CD4-positive, alpha-beta T cell treated with Interleukin-17A for 4 hours (primary cell): ENCODE measurements around the gene CTNNA3.

Source experiments
- DNase-seq: peaks from one replicate; pipeline ENCODE4 v3.0.0-alpha.2; 2020; ENCODE audit warnings: mixed read lengths

CTNNA3 gene

GRCh38 chr10:65893676-65894075 lies 1802.3 kb downstream of the CTNNA3 start:
- DNase-seq: no peak

DNA sequence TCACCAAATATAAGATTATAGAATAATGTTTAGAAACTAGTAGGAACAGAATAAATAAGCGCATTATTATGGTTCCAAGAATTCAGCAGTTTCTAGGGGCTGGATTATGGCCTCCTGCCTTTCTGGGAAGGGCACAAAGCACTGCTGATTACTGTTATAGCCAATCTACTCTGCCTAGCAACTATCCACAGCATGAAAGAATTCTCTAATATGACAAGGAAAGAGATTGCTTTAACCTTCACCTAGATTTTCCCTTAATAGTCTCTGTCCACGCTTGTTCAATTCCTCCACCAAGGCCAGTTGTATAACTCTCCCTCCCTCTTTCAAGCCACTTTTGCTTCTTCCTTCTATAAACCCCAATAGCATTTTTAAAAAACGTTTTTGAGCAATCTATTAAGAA lies 1803.7 kb downstream of the CTNNA3 start:
- DNase-seq: no peak

DNA sequence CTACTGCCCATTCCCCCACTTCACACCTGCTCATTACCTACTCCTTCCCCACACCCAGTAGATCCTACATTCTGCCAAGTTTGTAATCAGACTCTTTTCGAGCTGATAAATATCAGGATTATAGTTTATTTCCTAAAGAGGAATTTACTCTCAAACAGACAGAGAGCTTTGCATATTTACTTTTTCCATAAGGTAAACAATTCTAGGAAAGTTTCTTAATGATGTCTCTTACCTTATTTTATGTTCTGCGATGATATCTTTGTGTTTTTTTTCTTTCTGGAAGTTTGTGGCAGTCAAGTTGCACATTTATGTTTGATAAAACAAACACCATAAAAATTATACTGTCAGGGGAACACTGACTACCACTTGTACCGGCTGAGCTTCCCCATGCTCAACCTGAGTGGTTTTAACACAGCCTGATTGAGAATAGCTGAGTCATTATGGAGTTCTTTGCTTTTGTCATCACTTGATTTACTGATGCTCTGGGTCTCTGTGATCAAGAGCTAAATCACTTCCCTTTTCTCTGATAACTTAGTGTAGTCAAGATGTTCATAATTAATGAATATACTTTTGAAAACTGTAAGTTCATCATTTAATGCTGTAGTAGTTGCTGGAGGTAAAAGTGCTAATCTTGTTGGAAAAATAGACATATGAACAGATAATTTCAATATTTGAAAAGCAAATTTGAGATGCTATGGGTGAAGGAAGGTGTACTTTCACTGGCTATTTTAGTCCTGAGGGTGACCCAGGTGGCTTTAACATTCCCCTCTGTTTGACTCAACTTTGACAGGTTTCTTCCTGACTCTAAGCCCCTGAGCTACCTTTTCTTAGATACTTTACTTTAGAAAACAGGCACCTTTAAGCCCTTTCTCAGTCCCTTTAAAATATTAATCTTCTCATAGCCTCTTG lies 1804.7 kb downstream of the CTNNA3 start:
- no peak for DNase-seq

- no peak for DNase-seq
Measured at GRCh38 chr10:65864529-65864928, 1831.5 kb downstream of the CTNNA3 start.

- no peak for DNase-seq
Measured at GRCh38 chr10:65864036-65864435, 1832.0 kb downstream of the CTNNA3 start.
